Measurements from ENCODE around the gene HNF1B. TPM values are rescaled to one million over a fixed set of nuclear protein-coding genes. Genes with fewer than 3 reads are reported as not detected.
"Not testable (repeated sequence)": the region's sequence is repeated elsewhere in the genome, so short reads cannot be mapped to it uniquely, and the experiment has no call there.

HNF1B gene
- total RNA-seq, 1 experiment from 2014 or later: 11.4 TPM

DNA sequence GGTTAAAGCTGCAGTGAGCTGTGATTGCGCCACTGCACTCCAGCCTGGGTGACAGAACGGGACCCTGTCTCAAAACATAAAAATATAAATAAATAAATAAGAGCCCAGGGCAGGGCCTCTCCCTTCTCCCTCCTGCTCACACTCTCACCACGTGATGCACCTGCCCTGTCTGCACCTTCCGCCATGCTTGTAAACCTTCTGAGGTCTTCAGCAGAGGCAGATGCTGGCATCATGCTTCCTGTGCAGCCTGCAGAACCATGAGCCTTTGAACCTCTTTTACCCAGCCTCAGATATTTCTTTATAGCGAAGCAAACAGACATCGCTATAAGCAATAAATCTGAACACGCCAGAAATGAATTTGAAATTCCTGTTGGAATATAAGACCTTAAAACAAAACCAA is 48.5 kb downstream of the HNF1B start:
- in situ Hi-C loops (cut with HindIII; ENCODE audit: low pct_unique_long_range_greater_than_20kb, low sequenced_read_pairs): no loop called here
- no peak for DNase-seq (ENCODE audit: low read depth)

DNA sequence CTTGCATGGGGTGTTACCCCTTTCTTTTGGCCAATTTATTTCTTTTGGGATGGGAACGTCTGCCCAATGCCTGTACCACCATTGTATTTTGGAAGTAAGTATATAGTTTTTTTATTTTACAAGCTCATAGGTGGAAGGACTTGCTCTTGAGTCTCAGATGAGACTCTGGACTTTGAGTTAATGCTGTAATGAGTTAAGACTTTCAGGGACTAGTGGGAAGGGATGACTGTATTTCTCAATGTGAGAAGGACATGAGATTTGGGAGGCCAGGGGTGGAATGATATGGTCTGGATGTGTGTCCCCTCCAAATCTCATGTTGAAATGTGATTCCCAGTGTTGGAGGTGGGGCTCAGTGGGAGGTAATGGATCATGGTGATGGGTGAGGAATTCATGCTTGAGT is 49.1 kb downstream of the HNF1B start:
- DNase-seq (ENCODE audit: low read depth): no peak
- in situ Hi-C loops (cut with HindIII; ENCODE audit: low pct_unique_long_range_greater_than_20kb, low sequenced_read_pairs): no loop called here

DNA sequence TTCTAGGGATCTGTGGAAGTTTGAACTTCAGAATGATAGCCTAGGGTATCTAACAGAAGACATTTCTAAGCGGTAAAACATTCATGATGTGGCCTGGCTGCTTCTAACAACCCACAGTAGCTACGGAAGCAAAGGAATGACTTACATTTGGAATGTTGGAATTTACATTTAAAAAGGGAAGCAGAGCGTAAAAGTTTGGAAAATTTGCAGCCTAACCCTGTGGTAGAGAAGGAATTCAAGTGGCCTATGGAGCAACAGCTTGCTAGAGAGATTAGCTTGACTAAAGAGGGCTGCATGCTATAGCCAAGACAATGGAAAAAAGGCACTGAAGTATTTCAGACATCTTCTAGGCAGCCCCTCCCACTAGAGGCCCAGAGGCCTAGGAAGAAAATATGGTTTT is 50.1 kb downstream of the HNF1B start:
- in situ Hi-C loops (cut with HindIII; ENCODE audit: low pct_unique_long_range_greater_than_20kb, low sequenced_read_pairs): no loop called here

DNA sequence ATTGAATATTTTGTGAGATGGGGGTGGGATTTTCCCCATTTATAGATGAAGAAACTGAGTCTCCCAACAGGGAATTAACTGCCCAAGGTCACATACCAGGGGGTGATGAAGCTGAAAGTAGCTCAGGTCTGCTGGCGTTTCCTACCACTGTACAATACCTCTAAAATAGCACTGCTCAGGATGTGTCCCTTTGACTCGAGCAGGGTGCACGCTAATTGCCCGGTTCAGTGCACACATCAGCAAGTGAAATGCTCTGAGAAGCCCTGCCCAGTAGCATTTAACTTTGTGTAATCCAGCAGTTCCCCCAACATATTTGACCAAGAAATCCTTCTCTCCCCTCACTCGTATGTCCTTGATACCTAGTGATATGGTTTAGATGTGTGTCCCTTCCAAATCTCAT is 51.5 kb downstream of the HNF1B start:
- peak; percentile 67 for DNase-seq (ENCODE audit: low read depth)
- in situ Hi-C loops (cut with HindIII; ENCODE audit: low pct_unique_long_range_greater_than_20kb, low sequenced_read_pairs): no loop called here

More for the DNA sequence above, 50.1 kb downstream of the HNF1B start:
- DNase-seq (ENCODE audit: low read depth): peak; percentile 46

DNA sequence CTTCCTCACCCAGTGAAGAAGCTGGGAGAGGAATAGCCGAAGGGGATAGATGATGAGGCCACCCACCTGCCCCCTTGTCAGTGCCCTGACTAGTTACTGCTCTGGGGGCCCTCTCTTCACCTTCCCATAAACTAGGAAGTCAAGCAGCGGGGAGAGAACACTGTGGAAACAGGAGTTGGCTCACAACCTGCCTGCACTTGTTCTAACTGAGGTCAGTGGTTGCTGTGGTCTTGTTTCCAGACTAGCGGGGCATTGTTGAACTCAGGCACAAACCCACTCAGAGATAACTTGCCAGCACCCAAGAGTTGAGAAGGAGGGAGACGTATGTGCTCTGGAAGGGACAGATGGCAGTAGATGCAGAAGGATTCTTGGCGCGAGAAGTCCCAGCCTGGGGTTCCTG is 53.1 kb downstream of the HNF1B start:
- in situ Hi-C loops (cut with HindIII; ENCODE audit: low pct_unique_long_range_greater_than_20kb, low sequenced_read_pairs): no loop called here
- DNase-seq (ENCODE audit: low read depth): no peak

DNA sequence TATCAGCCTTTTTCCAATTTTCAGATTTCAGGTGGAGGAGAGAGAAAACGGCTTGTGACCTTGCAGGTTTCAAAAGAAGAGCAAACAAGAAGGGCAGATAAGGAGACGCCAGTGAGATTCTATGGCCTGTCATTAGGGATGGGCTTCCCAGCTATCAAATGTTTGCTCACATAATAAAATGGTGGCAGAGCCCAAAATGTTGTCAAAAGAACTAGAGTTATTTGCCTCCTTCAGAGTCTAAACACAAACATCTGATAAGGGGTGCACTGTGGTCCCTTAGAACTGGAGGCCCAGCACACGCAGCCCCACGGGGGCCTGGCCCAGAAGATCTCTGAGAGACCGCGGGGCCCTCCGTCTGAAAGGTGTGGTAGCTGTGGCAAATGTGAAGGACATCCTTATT is 55.5 kb downstream of the HNF1B start:
- in situ Hi-C loops (cut with HindIII; ENCODE audit: low pct_unique_long_range_greater_than_20kb, low sequenced_read_pairs): no loop called here
- DNase-seq (ENCODE audit: low read depth): no peak

DNA sequence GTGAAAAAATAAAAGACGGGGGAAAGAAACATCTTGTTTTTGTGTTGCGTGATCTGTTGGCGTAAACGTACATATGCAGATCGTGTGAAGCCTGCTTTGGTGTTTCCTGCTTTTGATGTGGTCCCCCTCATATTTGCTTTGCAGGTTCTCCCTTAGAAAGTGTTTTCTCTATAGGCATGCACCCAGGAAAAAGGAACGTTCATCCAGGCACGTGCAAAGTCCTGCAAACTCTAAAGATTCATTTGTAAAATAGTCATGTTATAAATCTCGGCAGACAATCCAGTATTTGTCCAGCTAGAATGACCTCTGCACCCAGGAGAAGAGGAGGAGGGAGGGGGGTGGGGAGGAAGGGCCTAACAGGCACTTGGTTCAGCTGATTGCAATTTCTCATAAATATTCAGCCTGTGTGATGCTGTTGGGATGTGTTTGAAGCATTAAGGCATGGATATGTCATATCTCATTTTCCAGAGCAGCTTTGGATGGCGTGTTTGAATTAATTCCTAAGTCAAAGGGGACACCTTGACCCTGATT is 61.3 kb downstream of the HNF1B start:
- in situ Hi-C loops (cut with HindIII; ENCODE audit: low pct_unique_long_range_greater_than_20kb, low sequenced_read_pairs): no loop called here
- DNase-seq (ENCODE audit: low read depth): no peak

DNA sequence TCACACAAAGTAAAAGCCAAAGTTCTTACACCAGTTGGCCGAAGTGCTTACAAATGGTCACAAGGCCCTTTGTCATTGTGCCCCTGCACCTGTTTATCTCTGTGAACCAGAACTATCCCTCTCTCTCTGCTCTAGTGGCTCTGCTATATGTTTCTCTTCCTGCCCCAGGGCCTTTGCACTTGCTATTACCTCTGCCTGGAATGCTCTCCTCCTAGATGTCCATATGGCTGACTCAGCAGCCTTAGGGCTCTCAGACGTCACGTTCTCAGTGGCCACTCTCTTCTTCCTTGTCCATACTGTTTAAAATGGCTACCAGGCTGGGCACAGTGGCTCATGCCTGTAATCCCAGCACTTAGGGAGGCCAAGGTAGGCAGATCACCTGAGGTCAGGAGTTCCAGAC is 62.9 kb downstream of the HNF1B start:
- in situ Hi-C loops (cut with HindIII; ENCODE audit: low pct_unique_long_range_greater_than_20kb, low sequenced_read_pairs): no loop called here
- no peak for DNase-seq (ENCODE audit: low read depth)

DNA sequence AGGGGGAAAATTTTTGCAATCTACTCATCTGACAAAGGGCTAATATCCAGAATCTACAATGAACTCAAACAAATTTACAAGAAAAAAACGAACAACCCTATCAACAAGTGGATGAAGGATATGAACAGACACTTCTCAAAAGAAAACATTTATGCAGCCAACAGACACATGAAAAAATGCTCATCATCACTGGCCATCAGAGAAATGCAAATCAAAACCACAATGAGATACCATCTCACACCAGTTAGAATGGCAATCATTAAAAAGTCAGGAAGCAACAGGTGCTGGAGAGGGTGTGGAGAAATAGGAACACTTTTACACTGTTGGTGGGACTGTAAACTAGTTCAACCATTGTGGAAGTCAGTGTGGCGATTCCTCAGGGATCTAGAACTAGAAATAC is 64.9 kb downstream of the HNF1B start:
- in situ Hi-C loops (cut with HindIII; ENCODE audit: low pct_unique_long_range_greater_than_20kb, low sequenced_read_pairs); DNase-seq (ENCODE audit: low read depth): not testable (repeated sequence)

DNA sequence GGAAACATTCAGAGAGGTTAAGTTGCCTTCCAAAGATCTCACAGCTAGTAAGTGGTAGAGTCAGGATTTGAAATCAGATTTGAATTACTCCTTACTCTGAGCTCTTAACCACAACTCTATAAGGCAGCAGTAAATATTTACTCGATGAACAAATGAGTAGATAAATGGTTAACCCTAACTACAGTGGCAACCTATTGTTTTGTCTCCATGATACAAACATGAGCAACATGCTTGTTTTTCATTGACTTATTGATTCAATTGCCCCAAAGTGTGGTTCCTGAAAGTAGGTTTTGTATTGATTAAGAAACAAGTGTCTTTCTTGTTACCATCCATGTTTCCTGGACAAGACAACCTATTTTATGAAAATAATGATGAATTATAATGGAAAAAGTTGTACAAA is 66.8 kb downstream of the HNF1B start:
- no peak for DNase-seq (ENCODE audit: low read depth)

DNA sequence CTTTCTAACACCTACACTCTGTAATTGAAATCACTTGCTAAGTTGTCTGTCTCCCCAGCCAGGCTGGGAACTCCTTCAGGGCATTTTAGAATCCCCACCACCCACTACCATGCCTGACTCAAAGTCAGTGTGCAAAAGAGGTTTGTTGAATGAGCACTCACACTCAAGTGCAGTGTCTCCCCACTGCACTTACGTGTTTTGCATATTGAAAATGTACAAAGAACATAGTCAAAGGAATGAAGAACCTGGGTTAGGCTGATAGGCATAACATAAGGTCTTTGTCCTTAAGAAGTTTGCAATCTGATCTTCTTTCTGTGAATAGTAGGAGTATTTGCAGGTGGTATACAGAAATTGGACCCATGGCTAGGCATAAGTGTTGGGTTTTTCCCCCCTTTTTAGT is 67.8 kb downstream of the HNF1B start:
- DNase-seq (ENCODE audit: low read depth): no peak
- in situ Hi-C loops (cut with HindIII; ENCODE audit: low pct_unique_long_range_greater_than_20kb, low sequenced_read_pairs): no loop called here

More for the DNA sequence above, 66.8 kb downstream of the HNF1B start:
- in situ Hi-C loops (cut with HindIII; ENCODE audit: low pct_unique_long_range_greater_than_20kb, low sequenced_read_pairs): no loop called here

DNA sequence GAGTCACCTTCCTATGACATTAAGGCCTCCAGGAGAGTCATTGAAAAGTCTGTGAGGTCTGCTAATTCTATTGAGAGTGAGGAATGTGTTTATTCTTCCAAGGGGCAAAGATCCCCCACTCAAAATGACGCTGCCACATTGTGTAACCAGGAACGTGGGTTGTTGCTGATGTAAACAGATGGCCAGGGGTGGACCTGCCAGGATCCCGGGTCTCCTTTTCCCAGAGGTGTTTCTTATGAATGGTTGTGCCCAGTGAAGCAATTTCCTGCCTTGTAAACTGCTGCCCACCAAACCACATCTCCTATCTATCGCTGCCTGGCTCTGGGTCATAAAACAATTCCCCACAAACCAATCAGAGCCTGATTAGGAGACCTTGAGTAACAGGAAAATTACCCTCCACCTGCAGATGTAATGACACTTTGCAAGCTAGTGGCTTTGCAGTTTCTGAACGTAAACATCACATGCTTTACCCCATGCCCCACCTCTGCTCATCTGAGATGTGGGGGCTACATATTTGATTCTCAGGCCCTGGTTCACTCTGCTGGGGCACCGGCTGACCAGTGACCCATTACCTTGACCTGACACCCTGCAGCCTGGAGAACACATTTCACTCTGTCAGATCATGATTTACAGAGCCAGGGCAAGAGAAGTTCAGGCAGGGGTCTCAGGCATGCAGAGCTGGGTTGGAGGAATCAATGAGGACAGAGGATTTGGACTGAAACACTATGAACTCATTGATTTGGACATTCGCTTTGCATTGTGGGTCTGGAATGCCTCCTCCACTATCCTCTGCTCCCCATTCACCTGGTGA is 68.5 kb downstream of the HNF1B start:
- peak; percentile 89 for DNase-seq (ENCODE audit: low read depth)
- in situ Hi-C loops (cut with HindIII; ENCODE audit: low pct_unique_long_range_greater_than_20kb, low sequenced_read_pairs): no loop called here

DNA sequence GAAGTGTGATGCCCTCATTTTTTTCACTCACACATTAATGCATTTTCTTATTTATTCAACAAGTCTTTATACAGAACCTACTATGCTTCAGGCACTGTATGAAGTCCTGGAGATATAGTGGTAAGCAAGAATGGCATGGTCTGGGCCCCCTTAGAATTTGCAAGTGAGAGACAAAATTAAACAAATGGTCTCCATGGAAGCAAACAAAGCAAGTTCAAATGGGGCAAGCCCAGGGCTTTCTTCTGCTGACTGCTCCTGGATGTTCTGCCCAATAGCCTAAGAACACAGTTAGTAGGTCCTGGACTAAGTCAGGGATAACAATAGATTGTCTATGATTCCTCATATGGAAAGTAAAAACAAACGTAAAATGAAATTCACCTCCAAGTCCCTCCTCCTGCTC is 70.3 kb downstream of the HNF1B start:
- no peak for DNase-seq (ENCODE audit: low read depth)
- in situ Hi-C loops (cut with HindIII; ENCODE audit: low pct_unique_long_range_greater_than_20kb, low sequenced_read_pairs): no loop called here

DNA sequence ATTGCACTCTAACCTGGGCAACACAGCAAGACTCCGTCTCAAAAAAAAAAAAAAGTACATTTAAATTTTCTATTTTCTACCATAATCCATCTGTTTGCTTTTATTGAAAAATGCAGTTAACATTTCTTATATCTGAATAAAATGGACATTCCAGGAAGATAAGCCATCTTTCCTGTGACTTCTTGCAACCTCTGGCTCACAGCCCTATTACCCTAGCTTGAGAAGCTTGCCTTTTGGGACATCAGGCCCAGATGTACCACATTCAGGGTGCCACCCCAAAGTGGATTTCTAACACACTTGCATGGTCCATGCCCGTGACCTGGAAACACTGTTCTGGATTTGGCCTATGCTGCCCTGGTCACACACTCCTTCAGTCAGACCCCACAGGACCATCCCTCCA is 71.5 kb downstream of the HNF1B start:
- in situ Hi-C loops (cut with HindIII; ENCODE audit: low pct_unique_long_range_greater_than_20kb, low sequenced_read_pairs): no loop called here
- no peak for DNase-seq (ENCODE audit: low read depth)

DNA sequence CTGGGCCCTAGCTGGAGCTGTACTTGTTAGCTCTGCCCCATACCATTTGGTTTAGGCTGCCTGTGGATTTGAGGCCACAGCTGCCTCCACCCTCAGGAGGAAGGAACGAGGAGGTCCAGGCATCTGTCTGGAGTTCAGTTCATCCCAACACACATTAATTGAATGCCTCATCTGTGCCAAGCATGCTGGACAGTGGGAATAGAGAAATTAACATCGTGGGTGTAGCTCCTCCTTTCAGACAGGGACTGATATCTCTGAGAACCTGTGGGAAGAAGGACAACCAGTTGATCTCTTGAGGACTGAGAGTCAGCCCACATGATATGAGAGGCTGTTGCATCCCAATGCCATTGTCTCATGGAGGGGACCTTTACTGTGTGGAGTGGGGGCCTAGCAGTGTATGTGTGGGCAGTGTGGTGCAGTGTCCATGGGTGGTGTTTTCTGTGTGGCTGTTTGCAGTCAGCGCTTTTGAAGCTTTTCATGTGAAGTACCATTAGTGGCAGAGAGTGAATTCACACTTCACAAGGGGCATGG is 72.2 kb downstream of the HNF1B start:
- in situ Hi-C loops (cut with HindIII; ENCODE audit: low pct_unique_long_range_greater_than_20kb, low sequenced_read_pairs): no loop called here
- peak; percentile 31 for DNase-seq (ENCODE audit: low read depth)

DNA sequence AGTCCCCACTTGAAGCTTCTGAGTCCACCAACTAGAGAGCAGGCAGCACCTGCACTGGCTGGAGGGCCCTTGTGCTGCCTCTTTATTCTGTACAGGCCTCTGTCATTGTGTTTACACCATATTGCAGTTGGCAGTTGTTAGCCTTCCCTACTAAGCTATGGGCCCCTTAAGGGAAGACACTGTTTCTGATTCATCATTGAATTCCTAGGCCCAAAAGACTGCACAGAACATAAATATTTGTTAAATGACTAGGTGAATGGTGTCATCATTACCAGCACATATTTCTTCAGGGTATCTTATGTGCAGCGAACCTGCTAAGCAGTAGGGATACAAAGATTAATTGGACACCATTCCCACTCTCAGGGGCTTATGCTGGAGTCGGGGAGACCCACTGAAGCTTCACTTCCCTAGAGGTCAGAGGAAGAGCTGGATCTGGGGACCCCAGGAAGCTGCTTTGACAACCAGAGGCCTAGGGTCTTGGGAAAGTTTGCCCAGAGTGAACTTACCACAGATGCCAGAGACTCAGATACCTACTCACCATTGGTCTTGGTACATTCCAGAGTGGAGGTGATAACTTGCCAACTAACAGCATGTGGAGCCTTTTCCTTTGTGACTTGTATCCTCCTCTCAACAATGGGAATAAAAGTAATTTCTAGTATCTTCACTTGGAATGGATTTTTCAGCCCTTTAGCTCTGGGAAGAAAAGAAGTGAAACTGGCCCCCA is 72.9 kb downstream of the HNF1B start:
- in situ Hi-C loops (cut with HindIII; ENCODE audit: low pct_unique_long_range_greater_than_20kb, low sequenced_read_pairs): no loop called here
- DNase-seq (ENCODE audit: low read depth): peak; percentile 86

DNA sequence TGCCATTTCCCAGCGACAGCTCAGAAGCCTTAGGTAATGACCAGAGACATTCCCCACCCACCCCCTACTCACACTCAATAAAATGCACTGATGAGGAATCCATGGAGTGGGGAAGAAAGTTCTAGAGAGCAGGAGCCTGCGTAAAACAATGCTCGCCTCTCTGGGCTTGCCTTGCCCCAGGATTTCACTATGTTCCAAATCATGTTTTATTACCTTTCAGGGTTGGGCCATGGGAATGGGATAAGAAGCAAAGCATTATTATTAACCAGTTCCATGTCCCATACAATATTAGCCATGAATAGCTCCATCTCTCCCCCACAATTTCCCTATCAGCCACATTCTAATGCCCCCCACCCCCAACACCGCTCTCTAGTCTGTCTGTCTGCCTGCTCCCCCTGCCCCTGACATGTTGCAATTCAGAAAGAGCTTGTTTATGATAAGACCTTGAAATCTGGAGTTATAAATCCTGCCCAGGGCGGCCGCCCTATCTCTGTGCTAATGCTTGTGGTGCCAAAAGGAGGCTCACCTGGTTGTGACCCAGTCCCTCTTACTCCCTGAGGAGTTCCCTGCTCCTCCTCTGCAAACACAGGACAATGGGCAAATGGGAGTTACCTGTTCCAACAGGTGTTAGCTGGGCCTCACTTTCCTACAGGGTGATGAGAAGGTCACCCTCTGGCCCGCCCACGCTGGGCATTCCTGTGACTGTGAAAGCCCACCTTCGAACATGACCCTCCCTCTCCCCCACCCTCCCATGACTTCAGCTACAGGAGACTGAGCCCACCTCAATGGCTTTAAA is 73.6 kb downstream of the HNF1B start:
- in situ Hi-C loops (cut with HindIII; ENCODE audit: low pct_unique_long_range_greater_than_20kb, low sequenced_read_pairs): no loop called here
- no peak for DNase-seq (ENCODE audit: low read depth)

DNA sequence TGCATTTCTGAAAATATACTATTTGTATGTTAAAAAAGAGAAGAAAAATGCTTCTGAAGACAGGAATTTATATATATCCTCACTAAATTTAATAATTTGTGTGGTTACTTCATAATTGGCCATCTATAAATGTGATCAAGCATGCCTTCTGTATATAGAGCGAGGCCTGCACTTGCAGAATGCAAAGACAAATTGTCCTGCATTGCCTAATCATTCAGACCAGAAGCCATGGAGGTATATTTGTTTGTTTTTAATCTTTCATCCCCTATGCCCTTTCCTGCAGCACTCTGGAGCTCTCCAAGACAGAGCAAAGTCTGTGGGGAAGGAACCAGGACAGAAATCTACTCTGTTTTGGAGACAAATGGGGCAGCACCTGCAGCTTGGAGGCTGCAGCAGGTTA is 77.8 kb downstream of the HNF1B start:
- DNase-seq (ENCODE audit: low read depth): no peak
- in situ Hi-C loops (cut with HindIII; ENCODE audit: low pct_unique_long_range_greater_than_20kb, low sequenced_read_pairs): no loop called here

DNA sequence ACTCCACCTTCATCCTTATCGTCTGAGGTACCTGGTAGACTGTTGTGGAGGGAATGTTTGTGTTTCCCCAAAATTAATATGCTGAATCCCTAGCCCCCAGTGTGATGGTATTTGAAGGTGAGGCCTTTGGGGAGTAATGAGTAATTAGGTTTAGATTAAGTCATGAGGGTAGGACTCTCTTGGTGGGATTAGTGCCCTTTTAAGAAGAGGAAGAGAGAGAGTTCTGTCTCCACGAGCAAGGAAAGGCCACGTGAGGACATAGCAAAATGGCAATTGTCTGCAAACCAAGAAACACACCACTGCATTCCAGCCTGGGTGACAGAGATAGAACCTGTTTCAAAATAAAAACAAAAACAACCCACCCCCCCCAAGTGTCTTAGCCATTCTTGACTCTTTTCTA is 80.6 kb downstream of the HNF1B start:
- DNase-seq (ENCODE audit: low read depth): no peak
- in situ Hi-C loops (cut with HindIII; ENCODE audit: low pct_unique_long_range_greater_than_20kb, low sequenced_read_pairs): no loop called here
